CD4-positive, alpha-beta memory T cell (primary cell): ENCODE measurements around the gene RPS4Y1. TPM values are rescaled to one million over a fixed set of nuclear protein-coding genes. Genes with fewer than 3 reads are reported as not detected.

ENCODE experiments used
- CTCF ChIA-PET: fragments of 350-600 bp; sonication (Branson Sonifier 250); formaldehyde crosslinking; loops from one replicate; lab custom pipeline; 2021; ENCODE audit warnings: inconsistent platforms; ENCODE audit not compliant: partially characterized antibody; lab: Charles Lee
- POLR2A ChIA-PET: fragments of 350-600 bp; sonication (Branson Sonifier 250); formaldehyde crosslinking; loops from one replicate; lab custom pipeline; 2021; ENCODE audit not compliant: partially characterized antibody; lab: Charles Lee
- DNase-seq, 5 donors: peaks; one replicate each; pipeline versions ENCODE4 v3.0.0 to v3.0.0-alpha.2; 2020 to 2022; ENCODE audit warnings: mixed read lengths in 1 of 5
- H3K27ac ChIP-seq: one replicate; pipeline ENCODE4 v1.7.0; 2013; ENCODE audit warnings: low read depth, low read length
- H3K27me3 ChIP-seq: 2 replicates; pipeline ENCODE4 v1.7.0; 2013; ENCODE audit warnings: mild to moderate bottlenecking, low read length, moderate library complexity; ENCODE audit not compliant: insufficient read depth
- H3K36me3 ChIP-seq: 2 replicates; pipeline ENCODE4 v1.7.0; 2013; ENCODE audit warnings: mild to moderate bottlenecking, low read length, moderate library complexity; ENCODE audit not compliant: insufficient read depth
- H3K4me1 ChIP-seq: 2 replicates; pipeline ENCODE4 v1.7.0; 2013; ENCODE audit warnings: mild to moderate bottlenecking, low read length, moderate library complexity; ENCODE audit not compliant: insufficient read depth
- H3K4me3 ChIP-seq, 2 donors: one replicate each; pipeline ENCODE4 v1.7.0; 2013; ENCODE audit warnings: low read length in 2 of 2, mild to moderate bottlenecking in 1 of 2
- H3K9me3 ChIP-seq, 2 donors: one replicate each; pipeline ENCODE4 v1.7.0; 2013; ENCODE audit warnings: low read length in 2 of 2, control low read depth in 1 of 2; ENCODE audit not compliant: control insufficient read depth in 1 of 2
- H3K27ac Mint-ChIP-seq, 7 donors: one replicate each; pipeline ENCODE4 v1.8.0; 2020 to 2021; ENCODE audit warnings: mixed read lengths in 7 of 7, mild to moderate bottlenecking in 6 of 7, inconsistent platforms in 3 of 7, moderate library complexity in 3 of 7
- H3K27me3 Mint-ChIP-seq, 2 donors: one replicate each; pipeline ENCODE4 v1.8.0; 2020 to 2021; ENCODE audit warnings: mixed read lengths in 2 of 2
- H3K36me3 Mint-ChIP-seq, 2 donors: one replicate each; pipeline ENCODE4 v1.8.0; 2020 to 2021; ENCODE audit warnings: mixed read lengths in 2 of 2, inconsistent platforms in 1 of 2, mild to moderate bottlenecking in 1 of 2
- H3K4me1 Mint-ChIP-seq, 4 donors: one replicate each; pipeline ENCODE4 v1.8.0; 2020 to 2021; ENCODE audit warnings: mixed read lengths in 4 of 4, mild to moderate bottlenecking in 1 of 4
- H3K4me3 Mint-ChIP-seq, 8 donors: one replicate each; pipeline ENCODE4 v1.8.0; 2020 to 2021; ENCODE audit warnings: mixed read lengths in 8 of 8, mild to moderate bottlenecking in 7 of 8, moderate library complexity in 6 of 8, inconsistent platforms in 3 of 8
- H3K9me3 Mint-ChIP-seq, 8 donors: one replicate each; pipeline ENCODE4 v1.8.0; 2020 to 2021; ENCODE audit warnings: mixed read lengths in 8 of 8, mild to moderate bottlenecking in 5 of 8, inconsistent platforms in 3 of 8, moderate library complexity in 1 of 8
- intact Hi-C: fragments of 100-400 bp; cut with micrococcal nuclease; formaldehyde crosslinking; loops from one replicate; pipeline ENCODE4 v1.15.1; 2023
- polyA plus RNA-seq, 2 donors: library from polyadenylated mRNA; unstranded; fragments of 300-500 nt; fragmentation: Illumina TruSeq; gene quantifications; one replicate each; pipeline ENCODE4 v1.2.3, GENCODE V29; 2021
- total RNA-seq, 2 experiments: library from RNA; stranded (reverse); gene quantifications; one replicate each; pipeline ENCODE4 v1.2.3, GENCODE V29; 2021

Gene RPS4Y1
- total and polyA plus RNA-seq, 4 experiments from 2014 or later: 400 to 426 TPM; not detected in 2

- Histone ChIP-seq H3K36me3 (no peaks in the 10 kb centered on the region), H3K9me3 (no peaks in the 10 kb centered on the region), H3K4me1 (no peaks in the 10 kb centered on the region), H3K27ac (no peak overlapping the region), H3K27me3 (no peaks in the 10 kb centered on the region), H3K4me3 (no peak overlapping the region)
- intact Hi-C loops: no loop called here
- Mint-ChIP-seq H3K27me3 (no peaks in the 10 kb centered on the region), H3K4me3 (no peak overlapping the region), H3K36me3 (no peaks in the 10 kb centered on the region), H3K9me3 (no peaks in the 10 kb centered on the region), H3K4me1 (no peaks in the 10 kb centered on the region), H3K27ac (no peak overlapping the region)
- DNase-seq: no peak
- CTCF ChIA-PET: no interaction called here
- POLR2A ChIA-PET: no interaction called here
Observed at GRCh38 chrY:2896050-2896449, 54.6 kb downstream of the RPS4Y1 start.

- Histone ChIP-seq H3K9me3 (no peaks in the 10 kb centered on the region), H3K4me1 (no peaks in the 10 kb centered on the region), H3K36me3 (no peaks in the 10 kb centered on the region), H3K27ac (no peak overlapping the region), H3K27me3 (no peaks in the 10 kb centered on the region), H3K4me3 (no peak overlapping the region)
- no peaks in the 10 kb centered on the region for H3K36me3 Mint-ChIP-seq
- no peak for DNase-seq
- no peak overlapping the region for H3K4me3 Mint-ChIP-seq
- H3K4me1 Mint-ChIP-seq: no peaks in the 10 kb centered on the region
- no peak overlapping the region for H3K27ac Mint-ChIP-seq
- H3K9me3 Mint-ChIP-seq: no peaks in the 10 kb centered on the region
- ChIA-PET POLR2A (no interaction called here), CTCF (no interaction called here)
- H3K27me3 Mint-ChIP-seq: no peaks in the 10 kb centered on the region
- intact Hi-C loops: no loop called here
Observed at GRCh38 chrY:2907356-2907755, 66.0 kb downstream of the RPS4Y1 start.

GRCh38 chrY:2913066-2913815 is 71.8 kb downstream of the RPS4Y1 start:
- intact Hi-C loops: loop anchor here (2.0 kb wide), 1 partner anchor 24 kb away; no protein-coding TSS in a partner anchor
- no peaks in the 10 kb centered on the region for H3K9me3 ChIP-seq
- H3K27ac ChIP-seq: no peak overlapping the region
- Mint-ChIP-seq H3K4me1 (peaks cover 0 to 6% (median 3%) of the 10 kb centered on the region in 4 donors), H3K9me3 (no peaks in the 10 kb centered on the region), H3K4me3 (peak overlapping the region in 1 of 8 donors; percentile 54), H3K36me3 (peaks cover 0 to 1% of the 10 kb centered on the region in 2 donors), H3K27ac (peak overlapping the region in 1 of 7 donors; percentile 16), H3K27me3 (no peaks in the 10 kb centered on the region)
- no peaks in the 10 kb centered on the region for H3K4me1 ChIP-seq
- ChIA-PET CTCF (interaction anchor here (1.4 kb wide), 1 partner anchor 23 kb away, joined by 3 read pairs; no protein-coding TSS in a partner anchor), POLR2A (no interaction called here)
- no peaks in the 10 kb centered on the region for H3K36me3 ChIP-seq
- H3K4me3 ChIP-seq: no peak overlapping the region
- peak in 1 of 5 donors; percentile 46 for DNase-seq
- no peaks in the 10 kb centered on the region for H3K27me3 ChIP-seq

Other genes with a start within 250 kb of the RPS4Y1 start
- gene SRY, start 53.9 kb upstream of the RPS4Y1 start, total RNA-seq: not detected
- not detected for gene SRY, start 53.9 kb upstream of the RPS4Y1 start, polyA plus RNA-seq
- 10 to 100 TPM; 33.6 to 36.0 TPM for gene ZFY, start 93.8 kb downstream of the RPS4Y1 start, total RNA-seq
- gene ZFY, start 93.8 kb downstream of the RPS4Y1 start, polyA plus RNA-seq: not detected